SK-N-SH (cell line): ENCODE measurements around the gene IGLON5. TPM values are rescaled to one million over a fixed set of nuclear protein-coding genes. Genes with fewer than 3 reads are reported as not detected.

Experiments
- CTCF ChIA-PET: fragments of 300-600, 350-600 bp; formaldehyde crosslinking; extraction: SDS; loops from one replicate; lab custom pipeline; 2021; lab: Yijun Ruan, JAX
- POLR2A ChIA-PET: fragments of 350-600 bp; sonication (Branson Sonifier 250); formaldehyde crosslinking; extraction: SDS; loops from one replicate; lab custom pipeline; 2020; ENCODE audit warnings: antibody characterized with exemption, inconsistent platforms; lab: Yijun Ruan, JAX
- DNase-seq: peaks from one replicate; pipeline ENCODE4 v3.0.0; 2012
- H2AFZ ChIP-seq: fragments of 200-600 bp; sonication (generic); 2 replicates; pipeline ENCODE4 v1.8.1; 2016; ENCODE audit warnings: antibody characterized with exemption, mild to moderate bottlenecking, low read depth
- H3F3A ChIP-seq: fragments of 200-600 bp; sonication (generic); replicated peaks from 2 replicates; pipeline ENCODE3; 2016; ENCODE audit warnings: antibody characterized with exemption, mild to moderate bottlenecking; ENCODE audit not compliant: insufficient read depth
- H3K27ac ChIP-seq, 2 experiments: fragments of 200-500 bp in 1 of 2; fragments of 200-600 bp in 1 of 2; sonication (Bioruptor generic) in 1 of 2; sonication (generic), shearing (Covaris generic) in 1 of 2; 2 replicates each; pipeline versions ENCODE4 v1.5.1 to v1.6.1; 2014 to 2016; ENCODE audit warnings: low read depth in 2 of 2, inconsistent platforms in 1 of 2, low read length in 1 of 2, mild to moderate bottlenecking in 1 of 2, mixed read lengths in 1 of 2
- H3K27me3 ChIP-seq: fragments of 200-600 bp; sonication (generic), shearing (Covaris generic); 2 replicates; pipeline ENCODE4 v1.6.1; 2016; ENCODE audit warnings: mixed run types; ENCODE audit not compliant: insufficient read depth
- H3K36me3 ChIP-seq, 2 experiments: fragments of 200-500 bp in 1 of 2; fragments of 200-600 bp in 1 of 2; sonication (Bioruptor generic) in 1 of 2; sonication (generic) in 1 of 2; replicated peaks in 1 of 2; 2 replicates each; pipeline versions ENCODE3 to v1.5.1; 2014 to 2016; ENCODE audit warnings: low read length in 1 of 2, mild to moderate bottlenecking in 1 of 2; ENCODE audit not compliant: insufficient read depth in 2 of 2, control insufficient read depth in 1 of 2
- H3K4me1 ChIP-seq, 2 experiments: fragments of 200-500 bp in 1 of 2; fragments of 200-600 bp in 1 of 2; sonication (Bioruptor generic) in 1 of 2; sonication (generic), shearing (Covaris generic) in 1 of 2; 2 replicates each; pipeline versions ENCODE4 v1.5.1 to v1.6.1; 2014 to 2016; ENCODE audit warnings: low read depth in 1 of 2, low read length in 1 of 2, mixed run types in 1 of 2; ENCODE audit not compliant: insufficient read depth in 2 of 2, control insufficient read depth in 1 of 2
- H3K4me2 ChIP-seq: fragments of 200-600 bp; sonication (generic), shearing (Covaris generic); 2 replicates; pipeline ENCODE4 v1.6.1; 2017; ENCODE audit warnings: mixed run types
- H3K4me3 ChIP-seq, 2 experiments: fragments of 200-500 bp in 1 of 2; fragments of 200-600 bp in 1 of 2; sonication (Bioruptor generic) in 1 of 2; sonication (generic), shearing (Covaris generic) in 1 of 2; 2 replicates each; pipeline versions ENCODE4 v1.5.1 to v1.8.1; 2014 to 2016; ENCODE audit warnings: low read depth in 2 of 2, inconsistent platforms in 1 of 2, low read length in 1 of 2, mild to moderate bottlenecking in 1 of 2, mixed read lengths in 1 of 2, moderate library complexity in 1 of 2
- H3K79me2 ChIP-seq: fragments of 200-600 bp; sonication (generic); 2 replicates; pipeline ENCODE4 v1.8.1; 2017; ENCODE audit warnings: mild to moderate bottlenecking; ENCODE audit not compliant: insufficient read depth
- H3K9ac ChIP-seq: fragments of 200-600 bp; sonication (generic); 2 replicates; pipeline ENCODE4 v1.6.1; 2017; ENCODE audit warnings: mixed run types
- H3K9me2 ChIP-seq: fragments of 200-600 bp; sonication (generic); 2 replicates; pipeline ENCODE4 v1.6.1; 2017; ENCODE audit warnings: mixed run types
- H3K9me3 ChIP-seq: fragments of 200-600 bp; sonication (generic); 2 replicates; pipeline ENCODE4 v1.6.1; 2017; ENCODE audit warnings: mixed run types, mild to moderate bottlenecking, moderate library complexity
- H4K20me1 ChIP-seq: fragments of 200-600 bp; sonication (generic); 2 replicates; pipeline ENCODE4 v1.6.1; 2017; ENCODE audit warnings: mild to moderate bottlenecking, mixed run types; ENCODE audit not compliant: insufficient read depth
- CHD2 ChIP-seq: fragments of 150-350 bp; IDR thresholded peaks from 2 replicates; pipeline ENCODE4 v1.6.1; 2018; ENCODE audit warnings: low read length; ENCODE audit not compliant: partially characterized antibody
- EP300 ChIP-seq, 2 experiments: IDR thresholded peaks; 2 replicates each; pipeline versions ENCODE4 v1.4.0 to v1.6.1; 2012; ENCODE audit warnings: borderline replicate concordance in 1 of 2, low read depth in 1 of 2, low read length in 1 of 2
- EZH2phosphoT487 ChIP-seq: fragments of 200-600 bp; sonication (generic); IDR thresholded peaks from 2 replicates; pipeline ENCODE4 v1.6.1; 2017; ENCODE audit warnings: low read depth, mixed run types, mild to moderate bottlenecking, antibody characterized with exemption, moderate library complexity, borderline replicate concordance
- FOSL2 ChIP-seq: IDR thresholded peaks from 2 replicates; pipeline ENCODE4 v1.4.0; 2012; ENCODE audit warnings: low read depth, mild to moderate bottlenecking, moderate library complexity, borderline replicate concordance
- GABPA ChIP-seq: IDR thresholded peaks from 2 replicates; pipeline ENCODE4 v1.4.0; 2012; ENCODE audit warnings: low read depth, mild to moderate bottlenecking
- IRF3 ChIP-seq: fragments of 150-350 bp; IDR thresholded peaks from 2 replicates; pipeline ENCODE4 v1.6.1; 2016; ENCODE audit warnings: mild to moderate bottlenecking, low read depth, low read length
- JUND ChIP-seq: IDR thresholded peaks from 2 replicates; pipeline ENCODE4 v1.4.0; 2012
- MAX ChIP-seq: IDR thresholded peaks from 2 replicates; pipeline ENCODE4 v1.4.0; 2012; ENCODE audit warnings: low read depth
- MEF2A ChIP-seq: IDR thresholded peaks from 2 replicates; pipeline ENCODE4 v1.4.0; 2012; ENCODE audit warnings: low read depth, borderline replicate concordance
- MXI1 ChIP-seq: IDR thresholded peaks from 2 replicates; pipeline ENCODE4 v1.6.1; 2012; ENCODE audit warnings: mild to moderate bottlenecking, low read depth, low read length, improper control_type of control experiment
- NFIC ChIP-seq: IDR thresholded peaks from 2 replicates; pipeline ENCODE4 v1.4.0; 2012; ENCODE audit warnings: borderline replicate concordance
- POLR2AphosphoS5 ChIP-seq: IDR thresholded peaks from 2 replicates; pipeline ENCODE4 v1.6.1; 2012; ENCODE audit warnings: low read depth, low read length
- RFX5 ChIP-seq: IDR thresholded peaks from 2 replicates; pipeline ENCODE4 v1.6.1; 2012; ENCODE audit warnings: mild to moderate bottlenecking, improper control_type of control experiment, low read length
- SIN3A ChIP-seq: IDR thresholded peaks from 2 replicates; pipeline ENCODE4 v1.6.1; 2012; ENCODE audit warnings: low read depth, mild to moderate bottlenecking, low read length, moderate library complexity, borderline replicate concordance
- SMC3 ChIP-seq: IDR thresholded peaks from 2 replicates; pipeline ENCODE4 v1.6.1; 2012; ENCODE audit warnings: low read depth, low read length, improper control_type of control experiment
- TCF12 ChIP-seq: IDR thresholded peaks from 2 replicates; pipeline ENCODE4 v1.4.0; 2012
- TEAD4 ChIP-seq: IDR thresholded peaks from 2 replicates; pipeline ENCODE4 v1.4.0; 2012; ENCODE audit warnings: mild to moderate bottlenecking, borderline replicate concordance; ENCODE audit not compliant: insufficient read depth
- YY1 ChIP-seq: IDR thresholded peaks from 2 replicates; pipeline ENCODE4 v1.4.0; 2012; ENCODE audit warnings: low read depth, mild to moderate bottlenecking
- WGBS: methylation state at CpG from one replicate; pipeline ENCODE4 v1.1.6; 2017; ENCODE audit warnings: low lambda C conversion rate; 5-methylcytosine and 5-hydroxymethylcytosine counted together
- polyA plus RNA-seq, 3 experiments: library from polyadenylated mRNA; depleted of rRNA; stranded (reverse); fragments of >200 nt; gene quantifications; 2 replicates each; pipeline ENCODE4 v1.2.3, GENCODE V29; 2012

Gene IGLON5
- polyA plus RNA-seq, 1 of the 3 experiments (the other 2 are of a cell fraction), result 0.36 TPM

GRCh38 chr19:51372649-51373504 lies 61.4 kb downstream of the IGLON5 start, which contains the start of gene NKG7:
TSS of gene NKG7 (minus strand) at chr19:51372654. CDS start at chr19:51372535, 119 bp downstream.
- H3K4me3 ChIP-seq, result no peak within 1 kb of the TSS
- TF ChIP-seq RFX5, result no peak
- no peak for TF ChIP-seq GABPA
- no peak for TF ChIP-seq EZH2phosphoT487
- no peak for TF ChIP-seq TEAD4
- TF ChIP-seq MAX, result no peak
- no peak for TF ChIP-seq MEF2A
- no peak for TF ChIP-seq NFIC
- TF ChIP-seq, all 33 proteins: peak for 0
- no peaks in the 10 kb centered on the region for H3K79me2 ChIP-seq
- CTCF ChIA-PET, result interaction anchor here (1.0 kb wide), 1 partner anchor 66 kb away, joined by 3 read pairs; no protein-coding TSS in a partner anchor
- peaks cover 0 to 7% of the 10 kb centered on the region in 2 experiments; a peak in 1 of 4 replicates for H3K4me1 ChIP-seq
- H3K9ac ChIP-seq, result no peak within 1 kb of the TSS
- H3K9me3 ChIP-seq, result no peaks in the 10 kb centered on the region
- no peak for DNase-seq
- H3K9me2 ChIP-seq, result no peaks in the 10 kb centered on the region
- no peaks in the 10 kb centered on the region for H4K20me1 ChIP-seq
- H3F3A ChIP-seq, result no peaks in the 10 kb centered on the region
- no peak within 1 kb of the TSS for H2AFZ ChIP-seq
- no peak within 1 kb of the TSS for H3K27ac ChIP-seq
- no peaks in the 10 kb centered on the region for H3K36me3 ChIP-seq
- POLR2A ChIA-PET, result no interaction called here
- H3K27me3 ChIP-seq, result peaks cover 20% of the 10 kb centered on the region; the same call in 1 of the 2 replicates
- WGBS, result 30% methylated on average over 8 of the region's 9 CpGs
- H3K4me2 ChIP-seq, result no peak within 1 kb of the TSS

GRCh38 chr19:51375504-51376221 lies 64.2 kb downstream of the IGLON5 start:
- no peak overlapping the region for H3K4me3 ChIP-seq
- H3K4me2 ChIP-seq, result no peak overlapping the region
- no peaks in the 10 kb centered on the region for H3K79me2 ChIP-seq
- no peaks in the 10 kb centered on the region for H3K9me2 ChIP-seq
- CTCF ChIA-PET, result interaction anchor here (1.1 to 1.6 kb wide), 2 partner anchors 18 to 37 kb away, joined by 3 to 5 read pairs; no protein-coding TSS in a partner anchor
- TF ChIP-seq POLR2AphosphoS5 (no peak), JUND (no peak), YY1 (no peak), MXI1 (no peak), SMC3 (no peak), SIN3A (no peak), MEF2A (no peak), FOSL2 (no peak), IRF3 (no peak), NFIC (no peak), EP300 (IDR thresholded peaks at IDR 0.05; ENCODE audit: borderline replicate concordance in 1 of 2, low read depth in 1 of 2, low read length in 1 of 2) (no peak), CHD2 (no peak), TCF12 (no peak)
- 76% methylated on average over 11 of the region's 11 CpGs for WGBS
- H3K27me3 ChIP-seq, result peaks cover 20% of the 10 kb centered on the region; the same call in 1 of the 2 replicates
- no peak overlapping the region for H2AFZ ChIP-seq
- H3F3A ChIP-seq, result no peaks in the 10 kb centered on the region
- H3K27ac ChIP-seq, result no peak overlapping the region
- no peak overlapping the region for H3K9ac ChIP-seq
- H3K9me3 ChIP-seq, result no peaks in the 10 kb centered on the region
- H3K36me3 ChIP-seq, result no peaks in the 10 kb centered on the region
- no peak for DNase-seq
- POLR2A ChIA-PET, result no interaction called here
- no peaks in the 10 kb centered on the region for H4K20me1 ChIP-seq
- no peaks in the 10 kb centered on the region for H3K4me1 ChIP-seq
